CD4-positive, alpha-beta T cell (primary cell): ENCODE results near the gene EMX2. TPM values are rescaled to one million over a fixed set of nuclear protein-coding genes. Genes with fewer than 3 reads are reported as not detected.

Source experiments
- ATAC-seq: fragments of 200-7000 bp; cut with Tn5 transposase; one replicate; pipeline ENCODE4 v1.10.0; 2022; ENCODE audit warnings: mild to moderate bottlenecking; ENCODE audit not compliant: poor library complexity
- CTCF ChIA-PET: fragments of 350-600 bp; sonication (Branson Sonifier 250); formaldehyde crosslinking; loops from one replicate; lab custom pipeline; 2021; ENCODE audit warnings: antibody characterized with exemption, inconsistent platforms; lab: Charles Lee
- POLR2A ChIA-PET: fragments of 350-600 bp; sonication (Branson Sonifier 250); formaldehyde crosslinking; loops from one replicate; lab custom pipeline; 2021; ENCODE audit warnings: antibody characterized with exemption, inconsistent platforms; lab: Charles Lee
- DNase-seq, 14 experiments: peaks; one replicate each; pipeline ENCODE4 v3.0.0-alpha.2; 2013 to 2020; ENCODE audit warnings: mixed read lengths in 2 of 14
- H3K27ac ChIP-seq, 2 donors: one replicate each; pipeline versions ENCODE4 v1.5.1 to v1.7.0; 2013; ENCODE audit warnings: low read length in 2 of 2, low read depth in 1 of 2, mild to moderate bottlenecking in 1 of 2
- H3K27me3 ChIP-seq, 2 experiments: 1 replicate in 1 of 2; 2 replicates in 1 of 2; pipeline versions ENCODE4 v1.6.1 to v1.7.0; 2013; ENCODE audit warnings: low read length in 2 of 2, control low read depth in 1 of 2, mild to moderate bottlenecking in 1 of 2, moderate library complexity in 1 of 2; ENCODE audit not compliant: insufficient read depth in 2 of 2, control insufficient read depth in 1 of 2
- H3K36me3 ChIP-seq: one replicate; pipeline ENCODE4 v1.6.1; 2013; ENCODE audit warnings: low read length, control low read depth; ENCODE audit not compliant: insufficient read depth
- H3K4me1 ChIP-seq: one replicate; pipeline ENCODE4 v1.6.1; 2013; ENCODE audit warnings: low read length, control low read depth; ENCODE audit not compliant: insufficient read depth
- H3K4me3 ChIP-seq: one replicate; pipeline ENCODE4 v1.5.1; 2013; ENCODE audit warnings: mild to moderate bottlenecking, low read length, moderate library complexity
- H3K9me3 ChIP-seq, 2 experiments: 1 replicate in 1 of 2; 2 replicates in 1 of 2; pipeline versions ENCODE4 v1.6.1 to v1.7.0; 2013; ENCODE audit warnings: low read length in 2 of 2, mild to moderate bottlenecking in 2 of 2, control low read depth in 1 of 2, moderate library complexity in 1 of 2; ENCODE audit not compliant: control insufficient read depth in 1 of 2, insufficient read depth in 1 of 2
- H3K27ac Mint-ChIP-seq: one replicate; pipeline ENCODE4 v1.8.0; 2020; ENCODE audit warnings: mixed read lengths
- H3K27me3 Mint-ChIP-seq: one replicate; pipeline ENCODE4 v1.8.0; 2021; ENCODE audit warnings: mixed read lengths
- H3K36me3 Mint-ChIP-seq: one replicate; pipeline ENCODE4 v1.8.0; 2021; ENCODE audit warnings: low read depth, mixed read lengths
- H3K4me1 Mint-ChIP-seq: one replicate; pipeline ENCODE4 v1.8.0; 2021; ENCODE audit warnings: low read depth, mixed read lengths
- H3K4me3 Mint-ChIP-seq: one replicate; pipeline ENCODE4 v1.8.0; 2020; ENCODE audit warnings: mild to moderate bottlenecking, mixed read lengths
- H3K9me3 Mint-ChIP-seq: one replicate; pipeline ENCODE4 v1.8.0; 2020; ENCODE audit warnings: mixed read lengths
- CTCF ChIP-seq: fragments of 200-600 bp; IDR thresholded peaks from one replicate; pipeline ENCODE4 v1.8.0; 2022; ENCODE audit warnings: antibody characterized with exemption, mild to moderate bottlenecking
- intact Hi-C, 2 experiments: fragments of 100-400 bp; cut with DNase I in 1 of 2; cut with micrococcal nuclease in 1 of 2; formaldehyde crosslinking; loops; one replicate each; pipeline versions ENCODE4 v1.15.1 to v1.9.0; 2023 to 2025; cut with DNase I, micrococcal nuclease
- total RNA-seq, 174 experiments: library from RNA in 2 of 174; stranded (reverse) in 2 of 174; gene quantifications; one replicate each; pipeline ENCODE4 v1.2.3 and lab custom pipeline; 2021 to 2026

Gene EMX2
- total RNA-seq, 2 experiments from 2014 or later: not detected

- Mint-ChIP-seq H3K27me3 (peaks cover 49% of the 10 kb centered on the region), H3K4me3 (no peak overlapping the region), H3K27ac (no peak overlapping the region), H3K4me1 (no peaks in the 10 kb centered on the region), H3K9me3 (no peaks in the 10 kb centered on the region), H3K36me3 (no peaks in the 10 kb centered on the region)
- intact Hi-C loops: no loop called here
- peaks cover 0 to 5% of the 10 kb centered on the region in 2 experiments for H3K27me3 ChIP-seq
- no peaks in the 10 kb centered on the region for H3K36me3 ChIP-seq
- no peak for DNase-seq
- H3K4me3 ChIP-seq: no peak overlapping the region
- no peak for ATAC-seq
- POLR2A ChIA-PET: no interaction called here
- H3K4me1 ChIP-seq: no peaks in the 10 kb centered on the region
- TF ChIP-seq CTCF: no peak
- CTCF ChIA-PET: no interaction called here
- H3K27ac ChIP-seq: no peak overlapping the region
- H3K9me3 ChIP-seq: no peaks in the 10 kb centered on the region
These were observed 32.1 kb downstream of the EMX2 start for GRCh38 chr10:117574498-117575146.

- Mint-ChIP-seq H3K4me3 (no peak overlapping the region), H3K4me1 (no peaks in the 10 kb centered on the region), H3K27ac (no peak overlapping the region), H3K9me3 (no peaks in the 10 kb centered on the region), H3K36me3 (no peaks in the 10 kb centered on the region), H3K27me3 (peaks cover 24% of the 10 kb centered on the region)
- ChIA-PET CTCF (no interaction called here), POLR2A (no interaction called here)
- no peak overlapping the region for H3K4me3 ChIP-seq
- H3K27me3 ChIP-seq: peaks cover 0 to 5% of the 10 kb centered on the region in 2 experiments
- H3K27ac ChIP-seq: no peak overlapping the region
- DNase-seq (no peak), ATAC-seq (no peak)
- H3K9me3 ChIP-seq: no peaks in the 10 kb centered on the region
- intact Hi-C loops: no loop called here
- H3K4me1 ChIP-seq: no peaks in the 10 kb centered on the region
- no peak for TF ChIP-seq CTCF
- no peaks in the 10 kb centered on the region for H3K36me3 ChIP-seq
These were observed 35.9 kb downstream of the EMX2 start for GRCh38 chr10:117578490-117578889.

GRCh38 chr10:117578999-117579590, 36.5 kb downstream of the EMX2 start:
- no peak for TF ChIP-seq CTCF
- no peaks in the 10 kb centered on the region for H3K9me3 Mint-ChIP-seq
- H3K27me3 Mint-ChIP-seq: peaks cover 22% of the 10 kb centered on the region
- intact Hi-C loops: no loop called here
- H3K4me3 ChIP-seq: no peak overlapping the region
- H3K36me3 Mint-ChIP-seq: no peaks in the 10 kb centered on the region
- H3K27ac ChIP-seq: no peak overlapping the region
- POLR2A ChIA-PET: no interaction called here
- ATAC-seq (no peak), DNase-seq (no peak)
- peaks cover 0 to 5% of the 10 kb centered on the region in 2 experiments for H3K27me3 ChIP-seq
- no peaks in the 10 kb centered on the region for H3K4me1 ChIP-seq
- no peaks in the 10 kb centered on the region for H3K4me1 Mint-ChIP-seq
- H3K4me3 Mint-ChIP-seq: no peak overlapping the region
- H3K27ac Mint-ChIP-seq: no peak overlapping the region
- H3K36me3 ChIP-seq: no peaks in the 10 kb centered on the region
- CTCF ChIA-PET: no interaction called here
- H3K9me3 ChIP-seq: no peaks in the 10 kb centered on the region
